ENCODE data around the gene KIF23.

GRCh38 chr15:69474291-69474690, 60.1 kb downstream of the KIF23 start:
- TF ChIP-seq CTCF (IDR thresholded peaks at IDR 0.05 in 2 of 3, conservative IDR thresholded peaks at IDR 0.05 in 1 of 3; ENCODE audit: borderline replicate concordance in 1 of 3, insufficient read depth in 1 of 3, low read depth in 2 of 3, low read length in 2 of 3) (no peak), POLR2A (IDR thresholded peaks at IDR 0.05; ENCODE audit: borderline replicate concordance, extremely low read depth, insufficient read depth, insufficient read length) (no peak), EGR1 (IDR thresholded peaks at IDR 0.05; ENCODE audit: low read depth) (no peak), REST (IDR thresholded peaks at IDR 0.05; ENCODE audit: low read depth) (no peak), POLR2AphosphoS5 (IDR thresholded peaks at IDR 0.05; ENCODE audit: low read depth, low read length) (no peak), SIN3A (IDR thresholded peaks at IDR 0.05; ENCODE audit: low read depth) (no peak), CBX3 (IDR thresholded peaks at IDR 0.05; ENCODE audit: low read depth) (no peak), MAX (IDR thresholded peaks at IDR 0.05) (no peak), CEBPB (IDR thresholded peaks at IDR 0.05; ENCODE audit: low read depth) (no peak), RAD21 (IDR thresholded peaks at IDR 0.05; ENCODE audit: low read depth) (no peak), TCF7L2 (IDR thresholded peaks at IDR 0.05; ENCODE audit: borderline replicate concordance, extremely low read depth, insufficient read depth, insufficient read length) (no peak)

Measured in HCT116 (cell line).